HCEC 1CT (cell line): ENCODE data around the gene POMT1.
"Not testable (repeated sequence)": the region's sequence is repeated elsewhere in the genome, so short reads cannot be mapped to it uniquely, and the experiment has no call there.

Experiments used
- DNase-seq: peaks from one replicate; pipeline ENCODE4 v3.0.0-alpha.2; 2017

POMT1 gene

DNA sequence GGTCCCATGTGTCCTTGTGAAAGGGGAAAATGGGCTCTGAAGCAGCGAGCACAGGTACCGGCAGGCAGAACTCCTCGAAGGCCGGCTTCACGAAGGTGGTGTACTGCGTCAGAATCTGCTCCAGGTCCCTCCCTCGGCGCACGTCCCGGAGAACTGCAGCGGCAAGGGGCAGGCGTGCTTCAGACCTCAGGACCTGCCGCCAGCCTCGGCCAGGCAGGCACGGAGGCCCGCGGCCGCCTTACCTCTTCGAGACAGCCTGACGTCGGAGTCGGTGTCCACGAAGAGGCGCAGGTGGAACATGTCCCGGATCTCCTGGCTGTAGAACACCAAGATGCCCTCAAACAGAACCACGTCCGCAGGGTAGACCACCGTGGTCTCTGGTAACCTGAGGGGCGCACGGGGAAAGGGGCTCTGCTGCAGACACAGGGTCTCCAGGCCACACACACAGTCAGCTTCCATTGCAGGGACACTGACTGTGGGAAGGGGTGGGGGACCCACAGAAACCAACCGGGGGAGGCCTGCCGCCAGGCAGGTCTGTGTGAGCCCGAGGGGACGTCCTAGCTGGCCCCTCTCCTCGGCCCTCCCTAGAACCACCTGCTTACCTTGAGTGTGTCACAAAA is 26.3 kb downstream of the POMT1 start:
- no peak for DNase-seq

- DNase-seq = no peak
Measured at GRCh38 chr9:131529597-131530545, 27.2 kb downstream of the POMT1 start.

- DNase-seq = peak; percentile 6
Measured at GRCh38 chr9:131530546-131530919, 27.8 kb downstream of the POMT1 start.

DNA sequence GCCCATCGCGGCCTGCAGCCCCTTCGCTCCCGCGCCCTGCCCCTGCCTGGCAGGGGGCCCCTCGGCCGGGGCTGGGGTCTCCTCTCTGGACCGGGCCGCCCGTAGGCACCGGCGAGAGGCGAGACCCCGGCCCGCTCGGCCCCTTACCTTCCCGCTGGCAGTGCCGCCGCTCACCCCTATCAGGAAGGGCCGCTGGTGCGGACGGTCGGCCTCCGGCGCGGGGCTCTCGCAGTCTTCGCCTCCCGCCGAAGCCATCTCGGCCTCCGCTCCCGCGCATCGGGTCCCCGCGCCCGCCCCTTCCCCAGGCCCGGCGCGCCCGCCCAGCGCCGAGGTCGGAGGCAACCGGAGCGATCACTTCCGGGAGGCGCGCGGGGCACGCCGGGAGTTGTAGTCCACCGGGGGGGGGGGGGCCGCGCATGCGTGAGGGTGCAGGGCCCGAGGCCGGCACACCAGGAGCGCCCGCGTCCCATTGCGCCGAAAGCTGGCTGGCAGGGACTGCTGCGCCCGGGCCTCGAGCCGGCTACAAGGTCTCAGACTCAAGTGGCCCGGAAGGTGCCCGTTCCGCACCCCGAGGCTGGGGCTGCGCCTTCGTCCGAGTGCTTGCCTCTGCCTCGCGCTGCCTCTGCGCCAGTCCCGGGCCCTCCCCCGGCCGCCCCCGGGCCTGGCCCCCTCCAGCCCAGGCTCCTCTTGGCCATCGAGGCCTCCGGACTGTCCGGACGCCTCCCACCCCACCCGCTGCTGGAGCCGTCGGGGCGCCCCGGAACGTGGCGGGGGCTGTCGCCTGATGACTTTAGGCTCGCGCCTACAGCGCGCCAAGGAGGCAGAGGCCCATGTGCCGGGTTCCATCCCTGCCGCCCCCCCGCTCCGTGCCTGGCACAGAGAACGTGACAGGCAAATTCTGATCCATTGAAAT is 28.5 kb downstream of the POMT1 start, which contains the start of gene UCK1:
UCK1 (minus strand) TSS at position 344 of the 913 bp plus-strand sequence; CDS start at position 255, 89 bp downstream.
- DNase-seq = peak; percentile 65

DNA sequence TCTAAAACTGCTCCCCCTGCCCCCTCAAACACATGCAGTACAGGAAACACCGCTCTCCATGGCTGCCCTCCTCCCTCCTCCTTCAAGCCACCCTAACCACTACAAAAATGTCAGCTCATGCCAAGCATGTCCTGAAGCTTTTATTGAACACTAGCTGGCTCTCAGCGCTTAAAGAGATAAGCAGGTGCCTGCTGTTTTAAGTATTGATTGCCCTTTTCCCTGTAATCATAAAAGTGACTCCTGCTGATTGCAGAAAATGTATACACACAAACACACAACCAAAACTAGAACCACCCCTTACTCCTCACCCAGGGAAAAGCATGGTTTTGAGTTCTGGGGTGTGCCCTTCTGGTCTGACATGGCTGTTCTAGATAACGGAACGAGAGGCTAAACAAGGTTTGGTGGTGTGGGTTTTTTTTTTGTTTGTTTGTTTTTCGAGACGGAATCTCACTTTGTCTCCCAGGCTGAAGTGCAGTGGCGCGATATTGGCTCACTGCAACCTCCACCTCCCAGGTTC is 32.1 kb downstream of the POMT1 start:
- DNase-seq = no peak

GRCh38 chr9:131537946-131538345 is 35.2 kb downstream of the POMT1 start:
- DNase-seq = no peak

- no peak for DNase-seq
Measured at GRCh38 chr9:131539223-131539923, 36.7 kb downstream of the POMT1 start.

- DNase-seq = no peak
Measured at GRCh38 chr9:131543141-131543540, 40.4 kb downstream of the POMT1 start.

GRCh38 chr9:131545003-131545785 is 42.5 kb downstream of the POMT1 start, which contains the start of gene PRRT1B:
Gene PRRT1B (plus strand): TSS chr9:131545523. CDS start chr9:131545616, 93 bp downstream.
- no peak for DNase-seq

DNA sequence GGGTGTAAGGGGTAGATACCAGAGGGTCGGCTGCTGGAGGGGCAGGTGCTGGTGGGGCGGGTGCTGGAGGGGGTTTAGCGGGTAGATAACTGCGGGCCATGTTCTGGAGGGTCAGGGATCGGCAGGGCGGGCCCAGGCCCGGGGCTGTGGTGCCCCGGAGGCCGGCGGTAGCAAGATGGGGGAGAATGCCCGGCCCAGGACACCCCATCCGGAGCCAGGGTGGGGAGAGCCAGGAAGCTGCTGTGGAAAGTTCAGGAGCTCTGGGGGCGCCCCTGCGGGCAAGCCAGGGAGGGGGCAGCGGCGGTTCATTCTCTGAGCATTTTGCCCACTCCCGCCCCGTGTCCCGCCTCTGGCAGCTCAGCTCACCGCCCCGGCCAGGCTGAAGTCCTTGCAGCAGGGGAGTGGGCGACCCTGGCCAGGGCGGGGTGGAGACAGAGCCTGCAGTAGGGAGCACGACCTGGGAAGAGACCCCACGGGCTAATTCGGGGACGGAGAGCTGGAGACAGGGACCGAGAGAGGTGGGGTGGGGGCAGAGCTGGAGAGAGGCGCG is 43.1 kb downstream of the POMT1 start:
- no peak for DNase-seq

GRCh38 chr9:131546336-131547084 is 43.8 kb downstream of the POMT1 start:
- DNase-seq = no peak

GRCh38 chr9:131549186-131549585 is 46.5 kb downstream of the POMT1 start:
- DNase-seq = not testable (repeated sequence)

DNA sequence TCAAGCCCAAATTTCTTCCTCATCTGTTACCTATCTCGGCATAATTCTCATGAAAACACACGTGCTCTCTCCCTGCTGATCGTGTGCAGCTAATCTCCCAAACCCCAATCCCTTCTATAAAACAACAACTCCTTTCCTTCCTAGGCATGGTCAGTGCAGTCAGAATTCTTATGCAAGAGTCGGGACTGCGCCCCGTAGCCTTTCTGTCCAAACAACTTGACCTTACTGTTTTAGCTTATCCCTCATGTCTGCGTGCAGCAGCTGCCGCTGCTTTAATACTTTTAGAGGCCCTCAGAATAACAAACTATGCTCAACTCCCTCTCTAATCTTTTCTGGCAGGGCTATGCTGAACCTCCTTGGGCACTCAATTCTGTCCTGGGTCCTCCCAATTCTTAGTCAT is 47.7 kb downstream of the POMT1 start:
- DNase-seq = not testable (repeated sequence)

DNA sequence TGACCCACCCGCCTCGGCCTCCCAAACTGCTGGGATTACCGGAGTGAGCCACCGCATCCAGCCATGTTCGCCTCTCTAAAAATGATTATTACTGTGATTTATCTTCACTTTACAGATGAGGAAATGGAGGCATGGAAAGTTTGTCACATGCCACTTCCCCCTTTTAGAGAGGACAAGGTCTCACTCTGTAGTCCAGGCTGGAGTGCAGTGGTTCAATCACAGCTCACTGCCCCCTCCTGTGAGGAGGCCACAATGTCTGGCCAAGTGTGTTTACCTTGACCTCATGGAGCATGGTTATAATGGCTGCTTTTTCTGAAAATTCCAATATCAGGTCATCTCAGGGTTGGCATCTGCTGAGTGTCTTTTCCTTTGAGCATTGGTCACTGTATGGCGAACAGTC is 49.3 kb downstream of the POMT1 start:
- no peak for DNase-seq

- no peak for DNase-seq
Measured at GRCh38 chr9:131554087-131554842, 51.5 kb downstream of the POMT1 start.

DNA sequence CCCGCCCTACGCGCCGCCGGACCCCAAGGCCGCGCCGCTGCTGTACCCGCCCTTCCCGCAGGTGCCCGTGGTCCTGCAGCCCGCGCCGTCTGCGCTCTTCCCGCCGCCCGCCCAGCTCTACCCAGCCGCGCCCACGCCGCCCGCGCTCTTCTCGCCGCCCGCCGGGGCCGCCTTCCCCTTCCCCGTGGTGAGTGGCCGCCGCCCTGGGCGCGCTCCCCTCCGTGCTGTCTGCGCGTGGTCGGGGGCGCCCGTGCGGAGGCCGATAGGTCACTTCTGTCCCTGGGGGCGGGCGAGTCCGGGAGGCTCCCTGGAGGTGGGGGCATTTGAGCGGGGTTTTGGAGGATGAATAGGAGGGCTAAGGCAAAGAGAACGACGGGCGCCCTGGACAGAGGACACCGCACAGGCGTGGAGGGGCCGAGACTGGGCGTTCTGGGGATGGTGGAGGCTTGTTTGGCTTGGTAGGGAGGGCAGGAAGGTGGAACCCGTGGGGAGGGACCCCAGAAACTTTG is 52.2 kb downstream of the POMT1 start:
- DNase-seq = no peak

- DNase-seq = no peak
Measured at GRCh38 chr9:131555841-131556673, 53.3 kb downstream of the POMT1 start.
